ENCODE results near the gene ADO.

Gene ADO

DNA sequence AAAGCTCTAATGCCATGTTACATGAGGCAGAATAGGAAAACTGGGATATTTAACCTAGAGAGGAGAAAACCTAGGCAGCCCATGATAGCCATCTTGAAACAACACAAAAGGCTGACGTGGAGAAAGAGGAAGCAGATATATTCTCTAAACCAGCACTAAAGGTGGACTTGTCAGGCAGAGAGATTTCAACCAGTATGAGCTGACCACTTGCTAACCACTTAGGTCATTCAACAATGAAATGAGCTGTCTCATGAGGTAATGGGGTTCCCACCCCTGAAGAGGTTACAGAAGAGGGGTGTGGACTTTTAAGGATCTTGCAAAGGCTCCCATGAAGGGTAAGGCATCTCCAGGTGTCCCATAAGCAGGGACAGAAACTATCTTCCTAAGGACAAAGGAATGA is 38.5 kb downstream of the ADO start:
- no peak for TF ChIP-seq CTCF (IDR thresholded peaks at IDR 0.05)
- no peak for DNase-seq (ENCODE audit: low spot score)
- no peak overlapping the region for H3K27ac ChIP-seq
- H3K4me3 ChIP-seq, result no peak overlapping the region

DNA sequence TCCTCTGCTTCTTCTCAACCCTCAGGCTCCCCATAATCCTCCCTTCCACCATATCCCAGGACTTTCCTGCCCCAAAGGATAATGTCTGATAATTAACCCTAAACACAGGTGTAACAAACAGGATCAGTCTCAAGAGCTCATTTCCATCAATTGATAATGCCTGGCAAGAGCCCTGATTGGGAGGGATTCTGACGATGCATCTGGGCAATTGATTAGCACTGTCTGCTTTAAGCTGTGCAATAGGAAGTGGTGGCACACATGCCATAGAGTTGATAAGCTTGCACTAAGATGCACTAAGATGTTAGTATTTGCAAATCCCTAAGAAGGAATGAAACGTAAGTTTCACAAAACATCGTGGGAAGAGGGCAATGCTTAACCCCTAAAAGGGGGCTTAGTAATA is 39.1 kb downstream of the ADO start:
- no peak overlapping the region for H3K27ac ChIP-seq
- DNase-seq (ENCODE audit: low spot score), result no peak
- no peak for TF ChIP-seq CTCF (IDR thresholded peaks at IDR 0.05)
- H3K4me3 ChIP-seq, result no peak overlapping the region

DNA sequence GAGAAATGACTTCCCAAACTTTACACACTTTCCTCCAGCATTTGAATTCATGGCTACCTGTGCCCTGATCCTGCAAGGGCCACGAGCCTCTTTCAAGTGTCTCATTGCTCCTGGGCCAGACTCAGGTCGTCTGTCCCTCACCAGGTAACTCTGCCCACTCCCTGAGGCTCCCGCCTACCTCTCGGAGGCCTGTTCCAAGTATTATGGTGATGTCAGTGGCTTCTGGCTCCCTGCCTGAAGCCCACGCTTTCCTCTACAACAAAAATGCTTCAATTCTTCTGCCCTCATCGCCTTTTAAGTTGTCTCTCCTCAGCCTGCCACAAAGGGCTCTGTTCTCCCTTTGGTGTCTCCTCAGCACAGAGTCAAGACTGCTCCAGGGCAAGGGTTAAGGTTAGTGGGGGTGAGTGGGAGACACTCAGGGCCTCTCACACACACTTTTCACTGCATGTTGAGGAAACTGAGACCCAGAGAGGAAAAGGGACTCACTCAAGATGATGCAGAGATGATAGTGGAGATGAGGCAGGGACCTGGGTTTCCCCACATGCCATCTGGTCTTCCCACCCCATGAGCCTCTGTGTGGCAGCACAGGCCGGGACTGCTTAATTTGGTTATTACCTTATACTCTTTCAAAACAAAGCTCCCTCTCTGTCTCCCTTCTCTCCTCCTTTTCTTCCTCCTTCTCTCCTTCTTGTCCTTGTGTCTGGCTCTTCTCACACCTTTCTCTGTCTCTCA is 39.9 kb downstream of the ADO start:
- TF ChIP-seq CTCF (IDR thresholded peaks at IDR 0.05), result no peak
- Histone ChIP-seq H3K27ac (no peak overlapping the region), H3K4me3 (no peak overlapping the region)
- DNase-seq (ENCODE audit: low spot score), result no peak

- no peak overlapping the region for H3K4me3 ChIP-seq
- TF ChIP-seq CTCF (IDR thresholded peaks at IDR 0.05), result no peak
- DNase-seq (ENCODE audit: low spot score), result no peak
- no peak overlapping the region for H3K27ac ChIP-seq
These were observed 42.9 kb downstream of the ADO start for GRCh38 chr10:62847433-62847832.

GRCh38 chr10:62850646-62851045 is 46.1 kb downstream of the ADO start:
- H3K27ac ChIP-seq, result no peak overlapping the region
- no peak for DNase-seq (ENCODE audit: low spot score)
- no peak overlapping the region for H3K4me3 ChIP-seq
- TF ChIP-seq CTCF (IDR thresholded peaks at IDR 0.05), result no peak

GRCh38 chr10:62851442-62851841 is 46.9 kb downstream of the ADO start:
- DNase-seq (ENCODE audit: low spot score), result no peak
- H3K27ac ChIP-seq, result no peak overlapping the region
- TF ChIP-seq CTCF (IDR thresholded peaks at IDR 0.05), result no peak
- no peak overlapping the region for H3K4me3 ChIP-seq

GRCh38 chr10:62852961-62853702 is 48.6 kb downstream of the ADO start:
- TF ChIP-seq CTCF (IDR thresholded peaks at IDR 0.05), result no peak
- no peak for DNase-seq (ENCODE audit: low spot score)
- Histone ChIP-seq H3K27ac (no peak overlapping the region), H3K4me3 (no peak overlapping the region)
